H1 (cell line): ENCODE results near the gene OCLN.
"Not testable (repeated sequence)": the region's sequence is repeated elsewhere in the genome, so short reads cannot be mapped to it uniquely, and the experiment has no call there.

Experiments used
- BCL11A ChIP-seq, 2 experiments: IDR thresholded peaks; one replicate each; pipeline ENCODE4 v1.6.1; 2011; ENCODE audit warnings: low read depth in 2 of 2, low read length in 2 of 2, mild to moderate bottlenecking in 2 of 2
- CHD2 ChIP-seq: IDR thresholded peaks from 2 replicates; pipeline ENCODE4 v1.6.1; 2012; ENCODE audit warnings: low read length, improper control_type of control experiment
- CREB1 ChIP-seq: IDR thresholded peaks from 2 replicates; pipeline ENCODE4 v1.6.1; 2012; ENCODE audit warnings: inconsistent platforms
- CTCF ChIP-seq, 3 experiments: IDR thresholded peaks; 1 replicate in 2 of 3; 2 replicates in 1 of 3; pipeline versions ENCODE4 v1.5.1 to v1.6.1; 2011; ENCODE audit warnings: low read length in 3 of 3, mild to moderate bottlenecking in 3 of 3, inconsistent platforms in 2 of 3, low read depth in 1 of 3, moderate library complexity in 1 of 3; ENCODE audit not compliant: insufficient read depth in 1 of 3; ENCODE audit errors: control extremely low read depth in 1 of 3
- JUND ChIP-seq: IDR thresholded peaks from 2 replicates; pipeline ENCODE4 v1.6.1; 2011; ENCODE audit warnings: mild to moderate bottlenecking, improper control_type of control experiment, low read length
- POLR2A ChIP-seq, 2 experiments: IDR thresholded peaks; 1 replicate in 1 of 2; 2 replicates in 1 of 2; pipeline ENCODE4 v1.6.1; 2011; ENCODE audit warnings: low read depth in 2 of 2, low read length in 2 of 2, mild to moderate bottlenecking in 2 of 2; ENCODE audit errors: control extremely low read depth in 1 of 2
- YY1 ChIP-seq: IDR thresholded peaks from 2 replicates; pipeline ENCODE4 v1.6.1; 2011; ENCODE audit warnings: low read depth, mild to moderate bottlenecking, low read length
- TF ChIP-seq, protein P1 (sequence below): IDR thresholded peaks from 2 replicates; pipeline ENCODE4 v1.6.1; 2012; ENCODE audit warnings: inconsistent platforms

DNA sequence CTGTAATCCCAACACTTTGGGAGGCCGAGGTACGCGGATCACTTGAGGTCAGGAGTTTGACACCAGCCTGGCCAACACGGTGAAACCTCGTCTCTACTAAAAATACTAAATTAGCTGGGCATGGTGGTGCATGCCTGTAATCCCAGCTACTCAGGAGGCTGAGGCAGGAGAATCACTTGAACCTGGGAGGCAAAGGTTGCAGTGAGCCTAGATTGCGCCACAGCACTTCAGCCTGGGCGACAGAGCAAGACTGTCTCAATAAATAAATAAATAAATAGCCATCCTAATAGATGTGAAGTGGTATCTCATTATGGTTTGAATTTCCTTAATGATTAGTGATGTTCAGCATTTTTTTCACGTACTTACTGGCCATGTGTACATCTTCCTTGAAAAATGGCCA, 42.1 kb upstream of the OCLN start:
- not testable (repeated sequence) for TF ChIP-seq JUND; CTCF (IDR thresholded peaks at IDR 0.05; ENCODE audit: control extremely low read depth in 1 of 3, insufficient read depth in 1 of 3, low read depth in 1 of 3, low read length in 3 of 3); POLR2A (IDR thresholded peaks at IDR 0.05; ENCODE audit: control extremely low read depth in 1 of 2, low read depth in 2 of 2, low read length in 2 of 2); CHD2; YY1; CREB1; BCL11A (IDR thresholded peaks at IDR 0.05; ENCODE audit: low read depth in 2 of 2, low read length in 2 of 2)
- TF ChIP-seq, protein P1, sequence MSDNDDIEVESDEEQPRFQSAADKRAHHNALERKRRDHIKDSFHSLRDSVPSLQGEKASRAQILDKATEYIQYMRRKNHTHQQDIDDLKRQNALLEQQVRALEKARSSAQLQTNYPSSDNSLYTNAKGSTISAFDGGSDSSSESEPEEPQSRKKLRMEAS: not testable (repeated sequence)
